Loucy (cell line): ENCODE results near the gene NDC1.

Experiments
- H2AFZ ChIP-seq: fragments of 200-600 bp; sonication (generic); 2 replicates; pipeline ENCODE4 v1.6.0; 2016; ENCODE audit warnings: antibody characterized with exemption, mild to moderate bottlenecking, low read length, moderate library complexity
- H3F3A ChIP-seq: fragments of 200-600 bp; 2 replicates; pipeline ENCODE4 v1.6.0; 2016; ENCODE audit warnings: antibody characterized with exemption, low read depth, mild to moderate bottlenecking
- H3K27me3 ChIP-seq: fragments of 200-600 bp; sonication (generic); 2 replicates; pipeline ENCODE4 v1.6.1; 2014; ENCODE audit warnings: low read length, mild to moderate bottlenecking; ENCODE audit not compliant: insufficient read depth, poor library complexity, severe bottlenecking
- H3K36me3 ChIP-seq: fragments of 200-600 bp; sonication (generic); 2 replicates; pipeline ENCODE4 v1.6.1; 2016; ENCODE audit warnings: low read length; ENCODE audit not compliant: insufficient read depth
- H3K4me1 ChIP-seq: fragments of 200-600 bp; sonication (generic); 2 replicates; pipeline ENCODE4 v1.5.1; 2014; ENCODE audit warnings: low read length, mild to moderate bottlenecking; ENCODE audit not compliant: insufficient read depth, poor library complexity, severe bottlenecking
- H3K4me2 ChIP-seq: fragments of 200-600 bp; sonication (generic); 2 replicates; pipeline ENCODE4 v1.6.0; 2014; ENCODE audit warnings: antibody characterized with exemption, low read length, low read depth, mild to moderate bottlenecking; ENCODE audit not compliant: poor library complexity, severe bottlenecking
- H3K4me3 ChIP-seq: fragments of 200-600 bp; sonication (generic); 2 replicates; pipeline ENCODE4 v1.5.1; 2014; ENCODE audit warnings: low read length, mild to moderate bottlenecking, mixed read lengths; ENCODE audit not compliant: poor library complexity, severe bottlenecking
- H3K79me2 ChIP-seq: fragments of 200-600 bp; sonication (generic); 2 replicates; pipeline ENCODE4 v1.6.1; 2014; ENCODE audit warnings: low read length; ENCODE audit not compliant: insufficient read depth
- H3K9ac ChIP-seq: fragments of 200-600 bp; sonication (generic); 2 replicates; pipeline ENCODE4 v1.6.0; 2014; ENCODE audit warnings: mild to moderate bottlenecking, low read depth, low read length, moderate library complexity; ENCODE audit not compliant: poor library complexity, severe bottlenecking
- H3K9me2 ChIP-seq: fragments of 200-600 bp; sonication (generic); replicated peaks from 2 replicates; pipeline ENCODE4 v1.6.1; 2016; ENCODE audit warnings: low read depth, low read length, mixed read lengths
- H3K9me3 ChIP-seq: fragments of 200-600 bp; sonication (generic); 2 replicates; pipeline ENCODE4 v1.6.1; 2014; ENCODE audit warnings: mild to moderate bottlenecking, antibody characterized with exemption, low read length, low read depth; ENCODE audit not compliant: insufficient read depth
- H4K20me1 ChIP-seq: fragments of 200-600 bp; sonication (generic); 2 replicates; pipeline ENCODE4 v1.6.0; 2014; ENCODE audit warnings: antibody characterized with exemption, low read length, mild to moderate bottlenecking; ENCODE audit not compliant: insufficient read depth, poor library complexity, severe bottlenecking
- CTCF ChIP-seq: fragments of 200-600 bp; sonication (generic); conservative IDR thresholded peaks from 2 replicates; pipeline ENCODE4 v1.5.1; 2014; ENCODE audit warnings: mild to moderate bottlenecking, antibody characterized with exemption, low read length
- EZH2phosphoT487 ChIP-seq: fragments of 200-600 bp; IDR thresholded peaks from 2 replicates; pipeline ENCODE4 v1.6.1; 2018; ENCODE audit warnings: antibody characterized with exemption, mild to moderate bottlenecking, moderate library complexity, borderline replicate concordance

The NDC1 gene

DNA sequence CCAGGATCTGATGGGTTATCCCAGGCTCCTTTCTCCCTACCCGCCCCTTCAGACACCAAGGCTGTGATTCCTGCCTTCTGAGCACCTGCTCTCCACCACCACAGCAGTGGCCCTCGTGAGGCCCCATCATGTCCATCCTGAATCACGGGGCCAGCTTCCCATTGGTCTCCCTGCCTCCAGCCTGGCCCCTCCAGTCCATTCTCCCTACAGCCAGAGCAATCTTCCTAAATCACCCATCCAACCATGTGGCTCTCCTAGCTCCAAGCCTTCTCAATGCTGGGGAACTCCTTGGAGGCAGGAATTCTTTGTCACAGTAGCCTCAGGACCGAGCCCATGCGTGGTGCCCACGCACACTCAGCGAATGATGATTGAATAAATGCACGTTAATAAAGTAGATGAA is 90.3 kb downstream of the NDC1 start:
- TF ChIP-seq CTCF (no peak), EZH2phosphoT487 (no peak)
- H3K79me2 ChIP-seq = no peaks in the 10 kb centered on the region
- H3K27me3 ChIP-seq = no peaks in the 10 kb centered on the region
- H4K20me1 ChIP-seq = no peaks in the 10 kb centered on the region
- no peak overlapping the region for H3K4me3 ChIP-seq
- no peaks in the 10 kb centered on the region for H3K36me3 ChIP-seq
- no peaks in the 10 kb centered on the region for H3F3A ChIP-seq
- no peaks in the 10 kb centered on the region for H3K4me1 ChIP-seq
- H3K9ac ChIP-seq = no peak overlapping the region
- no peak overlapping the region for H2AFZ ChIP-seq
- no peaks in the 10 kb centered on the region for H3K9me2 ChIP-seq
- H3K9me3 ChIP-seq = no peaks in the 10 kb centered on the region
- H3K4me2 ChIP-seq = no peak overlapping the region

DNA sequence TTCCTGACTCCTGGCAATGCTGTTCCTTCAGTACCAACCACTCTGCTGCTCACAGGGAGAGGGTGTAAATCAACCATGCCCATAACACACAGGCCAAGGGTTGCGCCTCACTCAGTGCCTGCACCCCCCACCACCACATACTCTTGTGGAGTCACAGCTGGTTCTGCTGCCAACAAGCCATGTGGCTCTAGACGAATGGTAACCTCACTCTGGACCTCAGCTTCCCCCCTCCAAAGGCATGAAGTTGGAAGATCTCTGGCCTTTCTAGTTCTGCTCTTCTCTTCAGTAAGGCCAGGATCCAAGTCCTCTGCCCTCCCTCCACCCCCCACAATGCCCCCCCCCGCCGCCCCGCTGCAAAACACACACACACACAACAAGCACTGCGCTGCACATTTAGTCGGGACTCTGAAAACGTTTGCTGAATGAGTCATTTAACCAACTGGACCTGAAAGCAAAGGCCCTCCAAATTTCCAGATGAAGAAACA is 97.4 kb downstream of the NDC1 start:
- Histone ChIP-seq H3K9me3 (no peaks in the 10 kb centered on the region), H2AFZ (no peak overlapping the region), H3K79me2 (no peaks in the 10 kb centered on the region), H3F3A (no peaks in the 10 kb centered on the region), H3K27me3 (no peaks in the 10 kb centered on the region), H3K36me3 (no peaks in the 10 kb centered on the region), H3K4me2 (no peak overlapping the region), H3K9ac (no peak overlapping the region), H3K4me3 (no peak overlapping the region), H3K9me2 (no peaks in the 10 kb centered on the region), H4K20me1 (no peaks in the 10 kb centered on the region), H3K4me1 (no peaks in the 10 kb centered on the region)
- TF ChIP-seq EZH2phosphoT487 (no peak), CTCF (no peak)

- Histone ChIP-seq H3K9me3 (no peaks in the 10 kb centered on the region), H3K27me3 (no peaks in the 10 kb centered on the region), H3K36me3 (no peaks in the 10 kb centered on the region), H2AFZ (no peak within 1 kb of the TSS), H3K4me2 (no peak within 1 kb of the TSS), H3K9ac (no peak within 1 kb of the TSS), H4K20me1 (no peaks in the 10 kb centered on the region), H3K9me2 (no peaks in the 10 kb centered on the region), H3K4me3 (no peak within 1 kb of the TSS), H3K79me2 (no peaks in the 10 kb centered on the region), H3F3A (no peaks in the 10 kb centered on the region), H3K4me1 (no peaks in the 10 kb centered on the region)
- no peak for TF ChIP-seq EZH2phosphoT487
- no peak for TF ChIP-seq CTCF
These were observed 98.9 kb downstream of the NDC1 start, which contains the start of gene GLIS1 for GRCh38 chr1:53739109-53739681. Gene GLIS1, minus strand, starts transcription at chr1:53739164. Its CDS starts 1,100 bp downstream, at chr1:53738064.
